HG03139 (cell line): ENCODE data around the gene REEP1.

Experiments
- ATAC-seq: cut with Tn5 transposase; IDR thresholded peaks from one replicate; pipeline ENCODE4 v1.9.1; 2021; ENCODE audit not compliant: unreplicated experiment

The REEP1 gene

GRCh38 chr2:86284987-86285386 lies 52.4 kb downstream of the REEP1 start:
- ATAC-seq = no peak

DNA sequence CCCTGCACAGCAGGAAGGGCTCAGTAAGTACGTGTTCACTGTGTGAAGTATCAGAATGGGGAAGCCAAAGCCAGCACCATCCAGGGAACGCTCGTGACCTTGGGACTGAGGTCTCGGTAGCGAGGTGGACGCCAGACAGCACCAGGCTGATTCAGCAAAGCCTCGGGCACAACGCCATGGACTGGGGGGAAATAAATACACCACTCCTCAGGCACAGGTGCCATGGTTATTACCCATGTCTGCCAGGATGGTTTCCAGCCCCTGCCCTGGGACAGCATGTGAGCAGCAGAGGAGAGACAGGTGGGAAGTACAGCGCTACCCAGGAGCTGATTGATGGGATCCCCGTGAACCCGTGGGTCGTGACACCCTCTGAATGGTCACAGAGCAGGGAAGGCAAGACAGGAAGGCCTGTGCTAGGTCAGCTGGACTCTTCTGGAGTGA lies 53.0 kb downstream of the REEP1 start:
- no peak for ATAC-seq

DNA sequence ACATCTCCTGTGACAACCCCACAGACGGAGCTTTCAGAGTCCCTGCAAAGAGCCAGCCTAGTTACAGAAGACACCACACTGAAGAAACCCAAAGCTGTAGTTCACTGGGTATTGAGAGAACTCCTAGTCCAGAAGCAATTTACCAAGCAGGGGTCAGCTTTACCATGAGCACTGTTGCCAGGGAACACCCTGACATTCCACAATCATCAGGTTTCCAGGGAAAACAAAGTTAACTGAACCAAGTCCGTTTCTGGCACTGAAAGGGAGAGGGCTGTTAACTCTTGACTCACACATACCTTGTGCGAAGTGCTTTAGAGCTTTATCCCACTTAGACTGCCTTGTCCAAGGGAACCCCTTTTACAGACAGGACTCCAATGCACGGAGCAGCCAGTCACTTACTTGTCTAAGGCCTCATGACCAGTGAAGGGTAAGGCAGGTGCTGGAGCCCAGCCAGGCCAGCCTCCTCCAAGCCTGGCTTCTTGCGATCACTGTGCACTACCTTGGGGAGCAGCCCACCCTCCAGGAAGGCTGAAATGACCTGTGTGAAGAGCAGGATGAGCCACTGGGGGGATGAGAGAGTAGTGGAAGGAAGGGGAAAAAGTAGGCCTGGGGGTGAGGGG lies 53.9 kb downstream of the REEP1 start:
- no peak for ATAC-seq

GRCh38 chr2:86281066-86281700 lies 56.2 kb downstream of the REEP1 start:
- no peak for ATAC-seq

DNA sequence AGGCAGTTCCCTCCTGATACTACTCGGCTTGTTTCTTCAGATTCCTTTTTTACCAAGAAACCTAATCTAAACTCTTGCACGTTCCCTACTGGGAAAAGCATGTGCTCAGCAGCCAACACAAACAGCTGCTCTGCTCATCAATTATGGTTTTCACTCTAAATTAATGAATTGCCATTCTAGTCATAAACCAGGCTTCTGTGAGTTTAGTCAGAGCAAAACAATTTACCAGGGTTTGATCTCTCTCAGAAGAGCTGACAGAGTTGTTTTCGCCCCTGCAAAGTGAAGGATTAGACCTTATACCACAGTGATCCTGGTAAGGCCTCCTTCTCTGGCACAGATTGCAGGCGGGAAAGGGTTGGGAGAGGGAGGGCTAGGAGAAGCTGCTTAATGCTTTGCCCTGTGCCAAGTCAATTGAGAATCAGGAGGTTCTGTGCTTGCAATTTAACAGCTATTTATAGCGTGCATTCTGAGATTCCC lies 57.2 kb downstream of the REEP1 start:
- no peak for ATAC-seq

GRCh38 chr2:86275962-86276361 lies 61.5 kb downstream of the REEP1 start:
- ATAC-seq = no peak

DNA sequence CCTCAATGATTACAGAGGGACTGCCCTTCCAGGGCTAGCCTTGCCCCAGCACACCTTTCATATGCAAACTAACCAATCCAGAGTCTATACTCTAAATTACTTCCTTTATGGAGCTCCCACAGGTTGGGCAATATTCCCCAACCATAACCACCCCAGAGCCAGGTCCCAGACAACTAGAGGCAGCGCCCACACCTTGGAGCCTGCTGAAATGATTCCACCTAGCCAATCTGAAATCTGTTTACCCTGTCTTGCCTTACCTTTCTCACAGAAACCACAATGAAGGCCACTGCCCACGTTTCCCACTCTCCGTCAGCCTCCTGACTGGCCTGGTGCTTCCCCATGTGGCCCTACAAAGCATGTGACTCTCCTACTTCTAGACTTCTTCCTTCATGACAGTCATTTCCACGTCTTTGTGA lies 62.0 kb downstream of the REEP1 start:
- no peak for ATAC-seq

DNA sequence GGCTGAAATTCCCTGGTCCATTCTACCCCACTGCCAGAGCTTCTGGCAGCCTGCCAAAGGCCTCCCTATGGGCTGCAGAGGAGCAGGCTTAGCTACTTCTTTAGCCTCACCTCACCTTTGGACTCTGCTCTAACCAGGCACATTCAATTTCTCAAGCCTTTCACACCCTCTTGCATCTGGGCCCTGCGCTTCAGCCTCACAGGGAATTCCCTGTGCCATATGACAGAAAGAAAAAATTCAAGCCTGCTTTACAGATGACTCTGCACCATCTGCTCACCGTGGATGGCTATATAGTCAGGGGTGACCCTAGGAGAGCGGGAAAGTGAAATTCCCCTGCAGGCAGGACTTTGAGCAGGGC lies 62.5 kb downstream of the REEP1 start:
- no peak for ATAC-seq

- no peak for ATAC-seq
These were observed 63.0 kb downstream of the REEP1 start for GRCh38 chr2:86274265-86274917.

- no peak for ATAC-seq
These were observed 65.3 kb downstream of the REEP1 start for GRCh38 chr2:86272111-86272510.

- ATAC-seq = no peak
These were observed 66.2 kb downstream of the REEP1 start for GRCh38 chr2:86271248-86271647.

DNA sequence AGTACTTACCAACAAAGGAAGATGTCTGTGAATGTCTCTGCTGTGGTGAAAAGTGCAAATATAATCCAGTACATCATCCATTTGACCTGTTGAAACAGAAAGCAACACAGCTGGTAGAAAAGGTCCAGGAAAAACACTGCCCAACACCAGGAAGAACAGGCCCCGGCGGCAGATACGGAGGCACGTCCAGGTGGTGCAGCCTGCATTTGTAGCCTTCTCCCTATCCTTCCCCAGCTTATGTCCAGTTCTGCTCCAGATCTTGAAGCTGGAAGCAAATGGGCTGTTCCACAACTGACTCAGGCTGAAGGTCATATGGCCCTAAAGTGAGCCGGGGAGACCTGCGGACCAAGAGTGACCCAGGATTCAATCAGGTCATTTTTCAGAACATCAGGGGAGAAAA lies 73.5 kb downstream of the REEP1 start:
- ATAC-seq = no peak

GRCh38 chr2:86260978-86261377 lies 76.4 kb downstream of the REEP1 start:
- ATAC-seq = no peak

DNA sequence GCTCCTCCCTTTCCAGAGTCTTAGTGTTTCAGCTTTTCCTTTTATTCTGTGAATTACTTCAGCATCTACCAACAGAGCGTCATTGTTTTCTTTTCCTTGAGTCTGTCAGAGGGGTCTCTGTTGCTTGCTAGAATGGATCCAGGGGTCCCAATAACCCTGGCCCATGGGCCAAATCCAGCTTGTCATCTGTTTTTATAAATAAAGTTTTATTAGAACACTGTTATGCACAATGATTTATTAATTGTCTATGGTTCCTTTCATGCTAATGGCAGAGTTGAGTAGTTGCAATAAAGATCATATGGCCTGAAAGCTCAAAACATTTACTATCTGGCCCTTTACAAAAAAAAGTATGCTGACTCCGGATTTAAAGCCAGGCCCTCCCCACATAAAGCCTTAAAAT lies 79.3 kb downstream of the REEP1 start:
- ATAC-seq = no peak

- ATAC-seq = no peak
These were observed 80.4 kb downstream of the REEP1 start for GRCh38 chr2:86256982-86257381.

- no peak for ATAC-seq
These were observed 81.1 kb downstream of the REEP1 start for GRCh38 chr2:86256300-86256699.

GRCh38 chr2:86254576-86255538 lies 82.6 kb downstream of the REEP1 start:
- ATAC-seq = no peak

GRCh38 chr2:86253424-86253823 lies 84.0 kb downstream of the REEP1 start:
- ATAC-seq = no peak

DNA sequence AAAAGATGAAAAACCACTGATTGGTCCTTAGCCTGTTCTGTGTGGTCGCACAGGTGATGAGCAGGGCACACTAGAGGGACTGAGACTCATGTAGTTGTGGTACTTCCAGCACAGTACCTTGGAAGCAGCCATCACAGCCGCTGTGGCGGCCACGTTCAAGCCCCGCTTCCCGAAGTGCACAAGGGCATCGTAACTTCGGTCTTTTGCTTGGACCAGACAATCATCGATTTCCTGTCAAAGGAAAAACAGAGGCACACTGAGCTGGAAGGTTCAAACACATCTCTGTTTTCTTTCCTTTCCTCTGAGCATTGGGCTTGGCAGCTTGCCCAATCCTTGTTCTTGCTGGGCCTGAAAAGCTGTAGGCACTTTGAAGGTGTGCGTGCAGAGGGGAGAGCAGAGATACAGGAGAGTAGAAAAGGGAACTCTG lies 85.6 kb downstream of the REEP1 start:
- ATAC-seq = no peak

- no peak for ATAC-seq
These were observed 87.6 kb downstream of the REEP1 start for GRCh38 chr2:86249579-86250391.
